Neural cell (in vitro differentiated cells): ENCODE measurements around the gene UTP18.

Experiments used
- CTCF ChIP-seq: fragments of 450-650 bp; IDR thresholded peaks from 2 replicates; pipeline ENCODE4 v1.5.1; 2014; ENCODE audit warnings: antibody characterized with exemption, mild to moderate bottlenecking, moderate library complexity; ENCODE audit not compliant: poor library complexity, severe bottlenecking
- POLR2AphosphoS5 ChIP-seq: IDR thresholded peaks from 2 replicates; pipeline ENCODE4 v1.6.1; 2012

GRCh38 chr17:51221322-51221721, 39.0 kb upstream of the UTP18 start:
- no peak for TF ChIP-seq CTCF
- no peak for TF ChIP-seq POLR2AphosphoS5
